Measurements from ENCODE around the gene RSRC1.
"Not testable (repeated sequence)": the region's sequence is repeated elsewhere in the genome, so short reads cannot be mapped to it uniquely, and the experiment has no call there.

RSRC1 gene

DNA sequence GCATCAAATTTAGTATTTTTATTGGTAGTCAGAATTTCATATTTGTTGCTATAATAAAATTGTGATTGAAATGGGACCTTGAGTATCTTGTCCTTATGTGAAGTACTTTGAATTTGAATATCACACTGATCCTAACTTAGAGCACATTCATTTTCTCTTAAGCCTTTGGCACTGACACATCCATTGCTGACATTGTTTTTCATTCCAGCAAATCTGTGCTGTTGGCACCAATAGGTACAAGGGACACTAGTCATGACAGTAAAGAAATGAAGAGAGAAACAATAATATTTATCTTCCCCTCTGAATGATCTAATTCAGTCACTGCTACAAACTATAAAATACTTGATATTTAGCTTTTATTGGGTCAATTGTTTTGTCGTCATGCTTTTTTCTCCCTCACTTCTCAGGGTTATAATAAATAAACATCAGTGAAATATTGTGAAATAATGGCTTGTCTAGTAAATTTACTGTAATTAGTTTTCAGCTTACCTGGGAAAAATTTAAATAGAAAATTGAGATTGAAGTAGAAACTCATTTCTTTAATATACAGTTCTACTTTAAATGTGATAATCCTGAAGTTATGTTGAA, 294.3 kb downstream of the RSRC1 start:
- H3K4me1 ChIP-seq (ENCODE audit: control insufficient read depth, insufficient read depth, low read length) = peaks cover 11% of the 10 kb centered on the region
- H3K9ac ChIP-seq (ENCODE audit: low read depth, low read length) = no peak overlapping the region

DNA sequence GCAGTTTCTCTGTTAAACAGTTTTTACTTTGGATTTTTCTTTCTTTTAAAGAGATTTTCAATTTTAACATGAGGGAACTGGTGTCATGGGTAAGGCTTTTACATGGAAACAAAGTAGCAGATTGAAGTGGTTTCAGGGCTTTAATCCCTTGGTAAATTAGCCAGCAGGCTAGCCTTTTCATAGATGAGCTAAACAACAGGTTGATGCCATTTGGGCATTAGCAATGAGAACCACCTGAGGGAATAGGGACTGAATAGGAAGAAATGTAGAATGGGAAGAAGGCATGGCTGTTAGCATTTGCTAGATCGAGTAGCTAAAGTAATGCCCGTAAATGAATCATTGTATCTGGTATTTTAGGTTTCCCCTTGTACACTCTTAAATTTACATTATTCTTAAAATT, 295.6 kb downstream of the RSRC1 start:
- H3K27ac ChIP-seq (ENCODE audit: low read depth, low read length) = no peak overlapping the region
- no peaks in the 10 kb centered on the region for H3K36me3 ChIP-seq (ENCODE audit: control insufficient read depth, insufficient read depth, low read length)
- no peaks in the 10 kb centered on the region for H3K27me3 ChIP-seq (ENCODE audit: control insufficient read depth, insufficient read depth, low read length)
- H3K9ac ChIP-seq (ENCODE audit: low read depth, low read length) = no peak overlapping the region
- H3K4me3 ChIP-seq (ENCODE audit: low read depth, low read length) = no peak overlapping the region
- peaks cover 11% of the 10 kb centered on the region for H3K4me1 ChIP-seq (ENCODE audit: control insufficient read depth, insufficient read depth, low read length)
- H3K9me3 ChIP-seq (ENCODE audit: control insufficient read depth, insufficient read depth, low read length) = no peaks in the 10 kb centered on the region

More for the DNA sequence above, 294.3 kb downstream of the RSRC1 start:
- H3K36me3 ChIP-seq (ENCODE audit: control insufficient read depth, insufficient read depth, low read length) = no peaks in the 10 kb centered on the region
- no peaks in the 10 kb centered on the region for H3K9me3 ChIP-seq (ENCODE audit: control insufficient read depth, insufficient read depth, low read length)
- no peak overlapping the region for H3K27ac ChIP-seq (ENCODE audit: low read depth, low read length)
- no peaks in the 10 kb centered on the region for H3K27me3 ChIP-seq (ENCODE audit: control insufficient read depth, insufficient read depth, low read length)
- no peak overlapping the region for H3K4me3 ChIP-seq (ENCODE audit: low read depth, low read length)

DNA sequence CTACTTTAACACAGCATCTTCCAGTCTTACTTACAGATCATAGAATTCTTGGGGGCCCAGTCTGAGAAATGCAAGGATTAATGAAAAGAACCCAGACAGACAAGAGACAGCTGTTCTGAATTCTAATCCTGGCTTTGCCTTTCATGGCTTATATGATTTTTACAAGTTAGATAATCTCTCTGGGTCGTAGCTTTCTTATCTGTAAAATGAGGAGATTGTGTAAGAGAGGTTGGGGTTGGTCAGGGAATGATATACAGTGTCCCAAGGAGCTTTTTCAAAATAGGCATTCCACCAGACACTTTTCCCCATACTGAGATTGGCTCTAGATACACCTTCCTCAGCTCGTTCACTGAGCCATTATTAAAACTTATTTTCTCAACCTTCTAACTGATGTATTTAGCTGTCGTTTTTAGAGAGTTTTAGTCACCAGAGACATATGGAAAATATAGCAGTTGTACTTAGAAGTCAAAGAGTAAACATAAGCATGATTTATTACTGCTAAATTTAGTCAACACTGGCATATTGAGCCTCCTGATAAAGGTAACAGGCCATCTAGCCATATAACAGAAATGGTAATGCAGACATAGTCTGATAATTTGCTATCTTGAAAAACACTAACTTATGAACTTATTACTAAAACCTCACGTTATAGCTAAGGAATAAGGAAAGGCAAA, 298.1 kb downstream of the RSRC1 start:
- no peak overlapping the region for H3K4me3 ChIP-seq (ENCODE audit: low read depth, low read length)
- no peak overlapping the region for H3K27ac ChIP-seq (ENCODE audit: low read depth, low read length)
- H3K4me1 ChIP-seq (ENCODE audit: control insufficient read depth, insufficient read depth, low read length) = peaks cover 18% of the 10 kb centered on the region
- H3K27me3 ChIP-seq (ENCODE audit: control insufficient read depth, insufficient read depth, low read length) = no peaks in the 10 kb centered on the region
- H3K36me3 ChIP-seq (ENCODE audit: control insufficient read depth, insufficient read depth, low read length) = no peaks in the 10 kb centered on the region
- H3K9ac ChIP-seq (ENCODE audit: low read depth, low read length) = no peak overlapping the region
- H3K9me3 ChIP-seq (ENCODE audit: control insufficient read depth, insufficient read depth, low read length) = no peaks in the 10 kb centered on the region

DNA sequence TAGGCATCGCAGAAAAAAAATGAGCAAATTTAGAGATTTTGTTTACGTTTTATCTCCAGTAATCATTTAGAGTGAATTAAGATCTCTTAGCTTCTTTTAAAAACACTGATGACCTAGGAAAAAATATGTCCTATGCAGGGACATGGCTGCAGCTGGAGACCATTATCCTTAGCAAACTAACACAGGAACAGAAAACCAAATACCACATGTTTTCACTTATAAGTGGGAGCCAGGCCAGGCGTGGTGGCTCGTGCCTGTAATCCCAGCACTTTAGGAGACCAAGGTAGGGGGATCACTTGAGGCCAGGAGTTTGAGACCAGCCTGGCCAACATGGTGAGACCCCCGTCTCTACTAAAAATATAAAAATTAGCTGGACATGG, 298.6 kb downstream of the RSRC1 start:
- not testable (repeated sequence) for H3K9ac ChIP-seq (ENCODE audit: low read depth, low read length); H3K36me3 ChIP-seq (ENCODE audit: control insufficient read depth, insufficient read depth, low read length); H3K27ac ChIP-seq (ENCODE audit: low read depth, low read length); H3K4me3 ChIP-seq (ENCODE audit: low read depth, low read length); H3K9me3 ChIP-seq (ENCODE audit: control insufficient read depth, insufficient read depth, low read length); H3K27me3 ChIP-seq (ENCODE audit: control insufficient read depth, insufficient read depth, low read length)
- H3K4me1 ChIP-seq (ENCODE audit: control insufficient read depth, insufficient read depth, low read length) = peaks cover 18% of the 10 kb centered on the region

DNA sequence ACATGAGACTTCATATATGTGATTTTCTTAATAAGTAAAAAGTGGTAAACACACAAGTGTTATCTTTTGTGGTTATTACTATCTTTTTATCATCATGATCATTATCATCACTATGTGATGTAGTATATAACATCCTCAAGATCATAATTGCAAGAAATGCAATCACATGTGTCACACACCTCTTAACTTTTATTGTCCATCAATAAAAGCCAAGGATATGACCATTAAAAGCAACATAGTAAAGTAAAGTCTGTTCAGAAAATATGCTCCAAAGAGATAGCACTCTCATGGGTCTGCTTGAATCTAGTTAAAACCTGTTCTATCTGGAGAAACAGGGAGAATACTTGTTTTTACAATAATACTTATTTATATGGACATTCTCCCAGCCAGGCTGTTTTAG, 308.1 kb downstream of the RSRC1 start:
- Histone ChIP-seq H3K4me3 (ENCODE audit: low read depth, low read length) (no peak overlapping the region), H3K36me3 (ENCODE audit: control insufficient read depth, insufficient read depth, low read length) (no peaks in the 10 kb centered on the region), H3K27me3 (ENCODE audit: control insufficient read depth, insufficient read depth, low read length) (no peaks in the 10 kb centered on the region), H3K27ac (ENCODE audit: low read depth, low read length) (no peak overlapping the region), H3K9ac (ENCODE audit: low read depth, low read length) (no peak overlapping the region), H3K4me1 (ENCODE audit: control insufficient read depth, insufficient read depth, low read length) (no peaks in the 10 kb centered on the region), H3K9me3 (ENCODE audit: control insufficient read depth, insufficient read depth, low read length) (no peaks in the 10 kb centered on the region)

DNA sequence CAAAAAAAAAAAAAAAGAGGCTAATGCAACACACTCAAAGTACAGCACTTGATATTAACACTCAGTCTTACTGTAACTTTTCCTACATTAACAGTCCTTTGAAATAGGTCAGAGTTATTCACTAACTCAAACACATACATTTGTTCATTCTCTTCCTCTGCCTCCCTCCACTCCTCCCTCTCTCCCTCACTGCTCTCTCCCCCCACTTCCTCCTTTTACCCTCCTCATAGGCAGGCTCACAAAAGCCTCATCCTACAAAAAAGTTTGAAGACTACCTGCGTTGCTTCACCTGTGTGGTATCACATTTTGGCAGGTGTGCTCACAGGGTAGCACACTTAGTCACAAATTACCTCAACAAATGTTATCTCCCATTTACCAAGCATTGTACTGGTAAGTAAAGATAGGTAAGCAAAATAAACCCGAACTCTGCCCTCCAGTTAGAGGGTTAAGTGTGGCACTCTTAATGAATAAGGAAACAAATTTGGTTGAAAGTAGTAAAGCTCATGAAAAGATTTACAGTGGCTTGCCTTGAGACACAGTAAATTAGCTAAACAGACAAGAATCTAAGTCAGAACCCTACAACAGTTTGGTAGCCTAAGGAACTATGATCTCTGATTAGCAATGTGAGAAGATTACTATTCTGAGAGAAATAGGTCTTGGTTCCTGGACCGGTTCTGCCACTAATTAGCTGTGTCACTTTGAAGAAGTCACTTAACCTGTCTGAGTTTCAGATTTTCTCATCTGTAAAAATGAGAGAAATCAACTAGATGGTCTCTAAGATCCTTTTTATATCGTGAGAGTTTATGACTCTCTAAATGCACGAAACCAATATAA, 310.1 kb downstream of the RSRC1 start:
- Histone ChIP-seq H3K27ac (ENCODE audit: low read depth, low read length) (no peak overlapping the region), H3K36me3 (ENCODE audit: control insufficient read depth, insufficient read depth, low read length) (no peaks in the 10 kb centered on the region), H3K9ac (ENCODE audit: low read depth, low read length) (no peak overlapping the region), H3K9me3 (ENCODE audit: control insufficient read depth, insufficient read depth, low read length) (no peaks in the 10 kb centered on the region), H3K27me3 (ENCODE audit: control insufficient read depth, insufficient read depth, low read length) (no peaks in the 10 kb centered on the region), H3K4me3 (ENCODE audit: low read depth, low read length) (no peak overlapping the region), H3K4me1 (ENCODE audit: control insufficient read depth, insufficient read depth, low read length) (no peaks in the 10 kb centered on the region)

DNA sequence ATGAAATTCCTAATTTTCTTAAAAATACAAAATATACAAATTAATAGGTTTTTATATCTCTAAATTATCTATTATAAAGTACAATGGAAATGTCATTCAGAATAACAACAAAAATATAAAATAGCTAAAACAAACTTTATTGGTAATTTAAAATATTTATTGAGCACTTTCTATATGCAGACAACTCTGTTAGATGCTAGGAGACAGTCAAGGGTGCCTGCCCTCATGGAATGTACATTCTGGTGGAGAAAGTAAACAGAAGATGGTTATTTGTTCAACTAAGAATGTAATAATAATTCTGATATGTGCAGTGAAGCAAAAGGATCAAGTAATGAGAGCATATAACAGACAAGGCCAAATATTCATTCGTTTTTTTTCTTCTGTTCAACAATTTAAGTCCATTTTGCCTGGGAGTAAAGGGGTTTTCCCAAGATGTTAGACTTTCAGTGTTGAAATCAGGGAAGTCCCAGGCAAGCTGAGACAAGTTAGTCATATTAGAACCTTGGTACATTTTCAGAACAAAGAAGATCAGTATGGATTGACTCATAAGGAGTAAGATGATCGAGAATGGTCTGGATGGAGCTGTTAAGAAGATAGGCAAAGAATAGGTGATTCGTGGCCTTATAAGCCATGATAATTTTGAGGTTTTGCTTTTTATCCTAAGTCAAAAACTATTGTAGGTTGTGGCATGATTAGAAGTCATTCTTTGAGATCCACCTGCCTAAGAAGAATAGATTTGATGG, 310.9 kb downstream of the RSRC1 start:
- H3K27me3 ChIP-seq (ENCODE audit: control insufficient read depth, insufficient read depth, low read length) = no peaks in the 10 kb centered on the region
- H3K4me3 ChIP-seq (ENCODE audit: low read depth, low read length) = no peak overlapping the region
- H3K9ac ChIP-seq (ENCODE audit: low read depth, low read length) = no peak overlapping the region
- no peak overlapping the region for H3K27ac ChIP-seq (ENCODE audit: low read depth, low read length)
- H3K36me3 ChIP-seq (ENCODE audit: control insufficient read depth, insufficient read depth, low read length) = no peaks in the 10 kb centered on the region
- no peaks in the 10 kb centered on the region for H3K4me1 ChIP-seq (ENCODE audit: control insufficient read depth, insufficient read depth, low read length)
- no peaks in the 10 kb centered on the region for H3K9me3 ChIP-seq (ENCODE audit: control insufficient read depth, insufficient read depth, low read length)

DNA sequence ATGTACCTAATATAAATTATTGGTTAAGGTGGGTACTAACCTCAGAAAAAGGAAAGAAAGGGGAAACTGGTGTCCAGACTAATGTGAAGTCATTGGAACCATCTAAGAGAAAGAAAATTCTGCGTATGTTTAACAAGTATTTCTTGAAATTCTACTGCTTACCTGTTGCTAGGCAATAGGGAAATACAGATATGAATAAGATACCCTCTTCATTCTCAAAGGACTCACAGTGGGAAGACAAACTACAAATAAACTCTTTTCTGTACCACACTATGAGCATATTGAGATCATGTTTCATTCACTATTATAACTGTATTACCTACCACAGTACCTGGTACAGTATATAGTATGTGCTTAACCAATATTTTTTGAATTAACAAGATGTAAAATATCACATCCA, 320.6 kb downstream of the RSRC1 start:
- no peaks in the 10 kb centered on the region for H3K27me3 ChIP-seq (ENCODE audit: control insufficient read depth, insufficient read depth, low read length)
- no peak overlapping the region for H3K4me3 ChIP-seq (ENCODE audit: low read depth, low read length)
- no peak overlapping the region for H3K9ac ChIP-seq (ENCODE audit: low read depth, low read length)
- H3K36me3 ChIP-seq (ENCODE audit: control insufficient read depth, insufficient read depth, low read length) = no peaks in the 10 kb centered on the region
- no peaks in the 10 kb centered on the region for H3K9me3 ChIP-seq (ENCODE audit: control insufficient read depth, insufficient read depth, low read length)
- no peak overlapping the region for H3K27ac ChIP-seq (ENCODE audit: low read depth, low read length)
- H3K4me1 ChIP-seq (ENCODE audit: control insufficient read depth, insufficient read depth, low read length) = no peaks in the 10 kb centered on the region; the same call in 1 of the 2 replicates

DNA sequence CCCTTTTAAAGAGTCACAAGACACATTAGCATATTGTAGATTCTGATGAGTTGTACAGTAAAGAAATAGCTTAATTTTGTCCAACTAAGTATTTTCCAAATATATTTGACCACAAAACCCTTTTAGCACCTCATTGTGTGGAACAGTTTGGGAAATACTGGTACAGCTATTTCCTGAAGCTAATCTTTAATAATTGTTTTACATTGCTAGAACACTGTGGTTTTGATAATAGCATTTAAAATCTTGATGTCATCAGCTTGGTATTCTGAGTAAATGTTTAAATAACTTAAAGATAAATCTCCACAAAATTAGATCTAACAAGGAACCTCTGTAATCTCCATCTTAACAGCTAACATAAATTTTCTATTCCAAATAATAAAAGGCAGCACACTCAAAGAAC, 321.1 kb downstream of the RSRC1 start:
- Histone ChIP-seq H3K36me3 (ENCODE audit: control insufficient read depth, insufficient read depth, low read length) (no peaks in the 10 kb centered on the region), H3K27ac (ENCODE audit: low read depth, low read length) (no peak overlapping the region), H3K27me3 (ENCODE audit: control insufficient read depth, insufficient read depth, low read length) (no peaks in the 10 kb centered on the region), H3K4me3 (ENCODE audit: low read depth, low read length) (no peak overlapping the region), H3K9ac (ENCODE audit: low read depth, low read length) (no peak overlapping the region), H3K9me3 (ENCODE audit: control insufficient read depth, insufficient read depth, low read length) (no peaks in the 10 kb centered on the region), H3K4me1 (ENCODE audit: control insufficient read depth, insufficient read depth, low read length) (no peaks in the 10 kb centered on the region; the same call in 1 of the 2 replicates)

DNA sequence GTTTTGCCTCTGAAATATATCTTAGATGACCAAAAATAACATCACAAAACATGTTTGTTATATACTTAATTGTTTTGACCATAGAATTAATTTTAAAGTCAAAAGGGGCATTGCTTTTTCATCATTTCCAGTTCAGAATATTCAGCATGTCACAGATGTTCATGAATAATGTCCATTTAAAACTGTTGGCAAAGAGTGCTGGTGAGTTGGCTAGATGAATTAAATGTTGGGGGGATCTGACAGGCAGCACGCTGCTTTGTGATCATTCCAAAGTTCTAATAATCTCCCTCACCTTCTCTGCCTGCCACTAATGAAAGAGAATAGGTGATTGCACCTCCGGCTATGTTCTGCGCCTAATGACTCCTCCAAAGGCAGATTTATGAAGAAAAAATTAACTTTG, 321.9 kb downstream of the RSRC1 start:
- H3K4me3 ChIP-seq (ENCODE audit: low read depth, low read length) = no peak overlapping the region
- no peaks in the 10 kb centered on the region for H3K36me3 ChIP-seq (ENCODE audit: control insufficient read depth, insufficient read depth, low read length)
- no peaks in the 10 kb centered on the region for H3K9me3 ChIP-seq (ENCODE audit: control insufficient read depth, insufficient read depth, low read length)
- H3K4me1 ChIP-seq (ENCODE audit: control insufficient read depth, insufficient read depth, low read length) = no peaks in the 10 kb centered on the region; the same call in 1 of the 2 replicates
- H3K27ac ChIP-seq (ENCODE audit: low read depth, low read length) = no peak overlapping the region
- no peaks in the 10 kb centered on the region for H3K27me3 ChIP-seq (ENCODE audit: control insufficient read depth, insufficient read depth, low read length)
- no peak overlapping the region for H3K9ac ChIP-seq (ENCODE audit: low read depth, low read length)
